Thymus (tissue), 11 donors: ENCODE data around the gene CUEDC1. TPM values are rescaled to one million over a fixed set of nuclear protein-coding genes. Genes with fewer than 3 reads are reported as not detected.

Experiments
- DNase-seq, 9 donors: peaks; one replicate each; pipeline ENCODE4 v3.0.0-alpha.2; 2013; ENCODE audit warnings: low spot score in 9 of 9, low read depth in 6 of 9, missing footprints in 1 of 9
- H3K27ac ChIP-seq, 2 donors: one replicate each; pipeline ENCODE4 v1.5.1; 2013; ENCODE audit warnings: control low read depth in 1 of 2, low read depth in 1 of 2, low read length in 1 of 2, mild to moderate bottlenecking in 1 of 2, moderate library complexity in 1 of 2
- H3K27me3 ChIP-seq, 2 donors: one replicate each; pipeline ENCODE4 v1.5.1; 2013; ENCODE audit warnings: low read length in 1 of 2; ENCODE audit not compliant: control insufficient read depth in 2 of 2, insufficient read depth in 1 of 2
- H3K36me3 ChIP-seq, 2 donors: one replicate each; pipeline ENCODE4 v1.5.1; 2013; ENCODE audit warnings: low read length in 1 of 2, mild to moderate bottlenecking in 1 of 2, moderate library complexity in 1 of 2; ENCODE audit not compliant: control insufficient read depth in 2 of 2, insufficient read depth in 2 of 2
- H3K4me1 ChIP-seq, 2 donors: one replicate each; pipeline ENCODE4 v1.5.1; 2013; ENCODE audit warnings: low read length in 2 of 2; ENCODE audit not compliant: control insufficient read depth in 2 of 2, insufficient read depth in 2 of 2
- H3K4me3 ChIP-seq, 2 donors: one replicate each; pipeline ENCODE4 v1.5.1; 2013; ENCODE audit warnings: low read length in 2 of 2, control low read depth in 1 of 2, mild to moderate bottlenecking in 1 of 2
- H3K9me3 ChIP-seq, 2 donors: one replicate each; pipeline ENCODE4 v1.5.1; 2013; ENCODE audit warnings: low read length in 1 of 2, mild to moderate bottlenecking in 1 of 2; ENCODE audit not compliant: control insufficient read depth in 2 of 2, insufficient read depth in 1 of 2
- WGBS: extraction: QIAGEN DNeasy Blood & Tissue Kit; methylation state at CpG from one replicate; pipeline ENCODE4 v1.1.7; 2013; 5-methylcytosine and 5-hydroxymethylcytosine counted together
- polyA plus RNA-seq: library from polyadenylated mRNA; stranded (reverse); fragments of 200-250 nt; gene quantifications from one replicate; pipeline ENCODE4 v1.2.3, GENCODE V29; 2013
- total RNA-seq: library from RNA; stranded (reverse); fragments of 120-200 nt; gene quantifications from one replicate; pipeline ENCODE4 v1.2.4, GENCODE V29; 2013
- donor health status: healthy.

CUEDC1 gene
- total and polyA plus RNA-seq, 2 donors: 3.1 to 19.3 TPM

DNA sequence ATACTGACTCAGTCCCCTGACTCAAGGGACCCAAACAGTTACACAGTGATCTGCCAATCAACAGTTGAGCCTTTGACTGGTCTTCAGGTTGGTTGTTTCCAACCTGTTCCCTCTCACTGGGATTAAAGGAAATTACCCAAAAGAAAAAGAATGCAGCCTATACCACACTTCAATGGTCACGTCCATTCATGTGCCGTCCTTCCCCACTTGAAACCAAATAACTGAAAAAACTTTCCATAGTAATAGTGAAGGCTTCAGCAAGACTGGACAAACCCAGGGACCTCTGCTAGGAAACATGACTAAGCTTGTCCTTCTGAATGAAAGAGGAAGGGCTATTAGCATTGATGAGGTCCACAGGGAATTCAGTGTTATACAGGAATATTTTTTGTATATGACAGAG, 135.9 kb downstream of the CUEDC1 start:
- H3K4me1 ChIP-seq: no peaks in the 10 kb centered on the region
- no peak for DNase-seq
- H3K36me3 ChIP-seq: no peaks in the 10 kb centered on the region
- H3K9me3 ChIP-seq: no peaks in the 10 kb centered on the region
- no peak overlapping the region for H3K4me3 ChIP-seq
- peaks cover 0 to 2% of the 10 kb centered on the region in 2 donors for H3K27me3 ChIP-seq
- WGBS: 96% methylated on average over 2 of the region's 2 CpGs
- H3K27ac ChIP-seq: no peak overlapping the region

GRCh38 chr17:57818066-57818465, 137.1 kb downstream of the CUEDC1 start:
- H3K27me3 ChIP-seq: peaks cover 0 to 5% of the 10 kb centered on the region in 2 donors
- WGBS: 87% methylated on average over 9 of the region's 9 CpGs
- H3K9me3 ChIP-seq: no peaks in the 10 kb centered on the region
- H3K27ac ChIP-seq: no peak overlapping the region
- no peak for DNase-seq
- no peaks in the 10 kb centered on the region for H3K36me3 ChIP-seq
- no peak overlapping the region for H3K4me3 ChIP-seq
- H3K4me1 ChIP-seq: no peaks in the 10 kb centered on the region

DNA sequence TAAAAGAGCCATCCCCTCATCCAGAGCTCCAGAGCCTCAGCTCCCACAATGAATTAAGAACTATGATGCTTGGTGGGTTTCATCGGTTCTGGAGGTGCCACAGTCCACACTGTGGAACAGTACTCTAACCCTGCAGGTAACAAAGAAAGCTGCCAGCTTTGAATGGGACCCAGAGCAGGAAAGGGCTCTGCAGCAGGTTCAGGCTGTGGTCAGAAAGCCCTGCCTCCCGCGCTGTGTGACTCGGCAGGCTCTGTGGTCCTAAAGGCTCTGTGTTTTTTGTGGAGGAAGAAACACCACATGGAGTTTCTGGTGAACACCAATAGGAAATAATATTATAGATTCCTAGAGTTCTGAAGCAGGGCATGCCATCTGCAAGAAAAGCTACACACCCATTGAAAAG, 137.9 kb downstream of the CUEDC1 start:
- H3K9me3 ChIP-seq: no peaks in the 10 kb centered on the region
- DNase-seq: no peak
- H3K4me1 ChIP-seq: no peaks in the 10 kb centered on the region
- 72% methylated on average over 4 of the region's 4 CpGs for WGBS
- no peak overlapping the region for H3K4me3 ChIP-seq
- peaks cover 0 to 11% of the 10 kb centered on the region in 2 donors for H3K27me3 ChIP-seq
- no peak overlapping the region for H3K27ac ChIP-seq
- no peaks in the 10 kb centered on the region for H3K36me3 ChIP-seq

DNA sequence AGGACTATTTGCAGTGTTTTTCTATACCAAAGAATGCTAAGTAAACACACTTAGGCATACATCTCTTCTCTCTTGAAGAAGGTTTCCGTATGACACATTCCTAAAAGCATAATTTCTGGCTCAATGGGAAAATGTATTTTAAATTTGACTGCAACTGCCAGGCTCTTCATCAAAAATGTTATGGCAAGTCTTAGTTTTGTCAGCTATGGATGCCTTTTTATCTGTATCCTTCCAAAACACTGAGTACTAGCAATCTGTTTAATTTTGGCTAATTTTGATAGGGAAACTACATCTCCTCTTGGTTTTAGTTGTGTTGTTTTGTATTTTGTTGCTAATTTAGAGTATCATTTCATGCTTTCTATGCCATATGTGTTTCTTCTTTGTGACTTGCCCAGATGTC, 140.8 kb downstream of the CUEDC1 start:
- peaks cover 4 to 39% of the 10 kb centered on the region in 2 donors for H3K27me3 ChIP-seq
- H3K4me3 ChIP-seq: no peak overlapping the region
- H3K27ac ChIP-seq: no peak overlapping the region
- WGBS: 93% methylated on average over 1 of the region's 1 CpG
- no peak for DNase-seq
- H3K4me1 ChIP-seq: peaks cover 0 to 16% of the 10 kb centered on the region in 2 donors
- H3K36me3 ChIP-seq: no peaks in the 10 kb centered on the region
- peaks cover 0 to 11% of the 10 kb centered on the region in 2 donors for H3K9me3 ChIP-seq

DNA sequence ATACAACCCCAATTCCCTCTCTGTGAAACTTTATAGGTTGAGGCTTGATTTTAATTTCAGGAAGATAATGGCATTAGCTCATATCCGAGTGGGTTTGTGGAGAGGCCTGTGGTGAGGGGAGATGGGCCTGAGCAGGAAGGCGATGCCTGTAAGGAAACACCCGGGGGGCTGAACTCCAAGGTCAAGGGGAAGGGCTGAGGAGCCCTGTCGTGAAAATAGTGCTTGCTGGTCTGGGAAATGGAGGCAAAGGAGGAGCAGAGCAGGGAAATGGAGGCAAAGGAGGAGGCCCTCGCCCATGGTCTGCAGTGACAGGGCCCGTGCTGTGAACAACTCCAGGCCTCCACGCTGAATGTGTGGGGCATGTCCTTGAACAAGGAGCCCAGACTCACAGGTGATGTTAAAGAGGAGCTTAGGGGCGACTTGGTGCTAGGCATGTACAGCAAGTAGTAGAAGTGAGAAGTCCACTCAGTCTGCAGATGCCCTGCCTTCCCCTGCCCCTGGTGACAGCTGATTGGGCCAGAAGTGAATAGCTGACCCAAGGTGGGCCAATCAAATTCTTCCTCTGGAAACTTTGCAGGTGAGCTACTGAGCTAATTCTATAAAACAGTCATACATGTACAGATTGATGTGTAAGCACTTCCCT, 143.5 kb downstream of the CUEDC1 start:
- peaks cover 0 to 16% of the 10 kb centered on the region in 2 donors for H3K4me1 ChIP-seq
- H3K4me3 ChIP-seq: no peak overlapping the region
- peaks cover 0 to 11% of the 10 kb centered on the region in 2 donors for H3K9me3 ChIP-seq
- H3K36me3 ChIP-seq: no peaks in the 10 kb centered on the region
- DNase-seq: no peak
- WGBS: 31% methylated on average over 8 of the region's 8 CpGs
- peak overlapping the region in 1 of 2 donors; percentile 55 for H3K27ac ChIP-seq
- H3K27me3 ChIP-seq: peaks cover 4 to 53% of the 10 kb centered on the region in 2 donors

Other genes with a start within 250 kb of the CUEDC1 start
- gene CCDC182, start 210.1 kb downstream of the CUEDC1 start, total RNA-seq: not detected
- gene CCDC182, start 210.1 kb downstream of the CUEDC1 start, polyA plus RNA-seq: 0.05 TPM
- 50.8 TPM for gene MRPS23, start 105.4 kb downstream of the CUEDC1 start, total RNA-seq
- 22.7 TPM for gene MRPS23, start 105.4 kb downstream of the CUEDC1 start, polyA plus RNA-seq
- 39.7 TPM for gene VEZF1, start 32.8 kb upstream of the CUEDC1 start, total RNA-seq
- 31.8 TPM for gene VEZF1, start 32.8 kb upstream of the CUEDC1 start, polyA plus RNA-seq
- 307 TPM for gene SRSF1, start 51.8 kb upstream of the CUEDC1 start, total RNA-seq
- 104 TPM for gene SRSF1, start 51.8 kb upstream of the CUEDC1 start, polyA plus RNA-seq
- gene DYNLL2, start 128.0 kb upstream of the CUEDC1 start, total RNA-seq: 11.7 TPM
- gene DYNLL2, start 128.0 kb upstream of the CUEDC1 start, polyA plus RNA-seq: 23.2 TPM
- 0.05 TPM for gene OR4D1, start 193.0 kb upstream of the CUEDC1 start, total RNA-seq
- gene OR4D1, start 193.0 kb upstream of the CUEDC1 start, polyA plus RNA-seq: 0.11 TPM
- not detected for gene OR4D2, start 211.6 kb upstream of the CUEDC1 start, total RNA-seq
- gene OR4D2, start 211.6 kb upstream of the CUEDC1 start, polyA plus RNA-seq: 0.02 TPM
- gene EPX, start 237.3 kb upstream of the CUEDC1 start, total RNA-seq: 14.9 TPM
- 1.3 TPM for gene EPX, start 237.3 kb upstream of the CUEDC1 start, polyA plus RNA-seq